Erythroblast (primary cell): Measurements from ENCODE around the gene PPP1R37.
A peak's percentile ranks its signal among the peaks of the same experiment; 100 is the strongest.

ENCODE experiments used
- DNase-seq, 2 experiments: peaks; one replicate each; lab custom pipeline; 2025; lab: John Stamatoyannopoulos, UW
- GATA1 ChIP-seq: IDR thresholded peaks from 2 replicates; pipeline ENCODE4 v1.6.1; 2011; ENCODE audit warnings: low read depth, mild to moderate bottlenecking, control low read depth, low read length, moderate library complexity
- POLR2A ChIP-seq: IDR thresholded peaks from 2 replicates; pipeline ENCODE4 v1.6.1; 2011; ENCODE audit warnings: mild to moderate bottlenecking, low read length

Gene PPP1R37, protein sequence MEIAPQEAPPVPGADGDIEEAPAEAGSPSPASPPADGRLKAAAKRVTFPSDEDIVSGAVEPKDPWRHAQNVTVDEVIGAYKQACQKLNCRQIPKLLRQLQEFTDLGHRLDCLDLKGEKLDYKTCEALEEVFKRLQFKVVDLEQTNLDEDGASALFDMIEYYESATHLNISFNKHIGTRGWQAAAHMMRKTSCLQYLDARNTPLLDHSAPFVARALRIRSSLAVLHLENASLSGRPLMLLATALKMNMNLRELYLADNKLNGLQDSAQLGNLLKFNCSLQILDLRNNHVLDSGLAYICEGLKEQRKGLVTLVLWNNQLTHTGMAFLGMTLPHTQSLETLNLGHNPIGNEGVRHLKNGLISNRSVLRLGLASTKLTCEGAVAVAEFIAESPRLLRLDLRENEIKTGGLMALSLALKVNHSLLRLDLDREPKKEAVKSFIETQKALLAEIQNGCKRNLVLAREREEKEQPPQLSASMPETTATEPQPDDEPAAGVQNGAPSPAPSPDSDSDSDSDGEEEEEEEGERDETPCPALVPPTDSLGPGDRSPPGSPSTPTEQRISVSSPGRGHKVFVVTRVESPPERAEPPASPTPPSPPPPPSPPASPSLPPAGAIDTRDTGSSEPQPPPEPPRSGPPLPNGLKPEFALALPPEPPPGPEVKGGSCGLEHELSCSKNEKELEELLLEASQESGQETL

DNA sequence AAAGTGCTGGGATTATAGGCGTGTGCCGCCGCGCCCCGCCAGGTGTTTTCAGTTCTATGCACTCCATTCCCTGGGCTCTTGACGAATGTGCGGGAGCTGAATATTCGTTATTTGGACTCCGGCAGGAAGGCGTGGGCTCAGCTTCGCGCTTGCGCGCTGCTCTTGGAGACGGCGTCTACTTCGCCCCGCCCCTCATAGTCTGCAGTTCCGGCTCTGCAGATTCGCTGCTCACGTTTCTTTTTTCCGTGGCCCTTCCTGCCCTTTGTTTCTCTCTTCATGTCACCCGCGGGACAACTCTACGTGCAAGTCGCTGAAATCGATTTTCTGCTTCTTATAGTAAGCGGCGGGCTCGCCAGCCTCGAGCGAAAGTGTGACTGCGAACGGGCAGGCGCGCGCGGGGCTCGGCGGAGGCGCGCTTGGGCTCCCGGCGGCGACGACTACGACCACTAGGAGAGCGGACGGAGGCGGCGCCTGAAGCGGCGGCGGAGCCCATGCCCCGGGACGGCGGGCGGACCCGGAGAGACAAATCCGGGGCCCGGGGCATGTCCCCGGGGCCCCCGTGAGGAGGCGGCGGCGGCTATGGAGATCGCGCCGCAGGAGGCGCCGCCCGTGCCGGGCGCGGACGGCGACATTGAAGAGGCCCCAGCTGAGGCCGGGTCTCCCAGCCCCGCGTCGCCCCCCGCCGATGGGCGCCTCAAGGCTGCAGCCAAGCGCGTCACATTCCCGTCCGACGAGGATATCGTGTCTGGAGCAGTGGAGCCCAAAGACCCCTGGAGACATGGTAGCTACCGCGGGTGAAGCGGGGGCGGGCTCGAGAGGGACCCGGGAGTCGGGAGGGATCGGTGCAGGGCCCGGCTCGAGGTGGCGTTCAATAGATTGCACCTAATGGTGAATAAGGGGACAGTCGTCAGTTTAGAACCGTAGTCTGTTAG, at the start of gene PPP1R37:
TSS of gene PPP1R37 (plus strand) at position 433 of the 932 bp plus-strand sequence. CDS start at position 580, 147 bp downstream.
- TF ChIP-seq POLR2A (peak; percentile 62), GATA1 (no peak)
- peak; percentile 98 for DNase-seq

DNA sequence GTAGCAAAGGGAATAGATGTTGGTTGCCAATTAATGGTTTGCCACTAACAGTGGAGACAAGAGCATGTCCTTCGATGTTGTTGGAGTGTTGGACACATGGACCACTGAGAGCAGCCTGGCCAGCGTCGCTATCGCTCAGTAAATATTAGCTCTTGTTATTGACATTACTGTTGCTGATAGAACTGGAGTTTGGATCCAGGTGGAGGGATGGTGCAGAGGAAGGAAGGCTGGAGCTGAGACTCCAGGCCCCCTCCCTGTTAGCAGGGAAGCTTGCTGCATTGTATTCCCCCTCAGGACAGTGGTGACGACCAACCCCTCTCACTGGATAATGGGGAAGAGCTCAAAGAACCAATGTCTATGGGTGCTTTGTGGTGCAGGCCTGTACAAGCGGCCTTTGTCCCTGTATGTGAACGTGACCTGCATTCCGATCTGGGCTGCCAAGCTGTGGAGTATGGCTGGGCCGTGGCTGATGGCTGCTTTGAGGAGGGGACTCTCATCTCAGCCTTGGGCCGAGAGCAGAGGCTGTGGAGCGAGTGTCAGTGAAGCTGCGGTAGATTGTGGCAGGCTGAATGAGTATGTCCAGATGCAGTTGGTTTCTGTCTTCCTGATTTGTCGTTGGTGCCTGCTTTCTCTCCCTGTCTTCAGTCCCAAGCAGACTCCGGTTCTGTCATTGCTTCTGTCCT, 47.2 kb upstream of the PPP1R37 start:
- no peak for DNase-seq
- TF ChIP-seq GATA1 (no peak), POLR2A (no peak)

DNA sequence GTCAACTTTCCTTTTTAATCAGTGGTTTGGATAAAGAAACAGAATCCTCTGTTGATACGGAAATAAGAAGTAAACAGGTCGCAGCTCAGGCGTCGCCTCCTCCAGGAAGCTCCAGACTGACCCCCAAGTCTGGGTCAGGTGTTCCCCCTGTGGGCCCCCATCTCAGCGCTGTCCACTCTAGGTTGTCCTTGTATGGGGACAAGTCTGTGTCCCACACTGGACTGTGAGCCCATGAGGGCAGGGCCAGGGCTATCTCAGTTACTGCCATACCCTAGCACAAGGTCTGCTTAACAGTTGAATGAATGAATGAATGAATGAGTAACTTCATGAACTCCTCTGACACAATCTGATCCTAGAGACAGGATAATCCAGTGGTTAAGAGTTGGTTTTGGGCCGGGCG, 46.6 kb upstream of the PPP1R37 start:
- TF ChIP-seq POLR2A (no peak), GATA1 (no peak)
- no peak for DNase-seq

GRCh38 chr19:45047188-45047797, 45.7 kb upstream of the PPP1R37 start:
- DNase-seq, result no peak
- TF ChIP-seq GATA1, result no peak
- TF ChIP-seq POLR2A, result no peak

DNA sequence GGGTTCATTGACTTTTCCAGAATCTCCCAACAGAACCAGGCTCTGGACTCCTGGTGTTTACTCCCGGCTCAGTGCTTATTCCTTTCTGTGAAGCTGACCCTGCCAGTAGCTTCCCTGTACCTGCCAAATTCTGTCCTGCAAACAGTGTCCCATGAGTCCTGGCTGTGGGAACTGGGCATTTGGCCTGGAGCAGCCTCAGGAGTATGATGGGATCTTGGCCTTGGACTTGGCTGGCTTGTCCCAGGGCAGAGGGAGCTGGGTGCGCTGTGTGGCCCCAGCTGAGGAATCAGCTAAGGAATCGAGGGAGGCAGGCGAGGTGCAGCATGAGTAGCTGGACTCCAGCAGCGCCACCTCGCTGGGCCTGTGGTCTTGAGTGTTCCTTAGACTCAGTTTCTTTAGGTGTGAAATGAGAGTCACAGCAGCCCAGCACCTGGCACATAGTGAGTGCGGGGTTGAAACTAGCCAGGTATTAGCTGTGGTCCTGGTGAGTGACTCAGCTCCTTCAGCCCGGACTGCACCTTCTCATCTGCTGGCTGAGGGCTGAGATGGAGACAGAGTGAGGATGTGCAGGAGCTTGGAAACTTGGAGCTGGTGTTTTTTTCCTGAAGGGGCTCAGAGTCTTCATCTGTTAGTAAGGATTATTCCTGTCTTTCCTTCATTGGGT, 43.8 kb upstream of the PPP1R37 start:
- DNase-seq, result no peak
- no peak for TF ChIP-seq GATA1
- no peak for TF ChIP-seq POLR2A

DNA sequence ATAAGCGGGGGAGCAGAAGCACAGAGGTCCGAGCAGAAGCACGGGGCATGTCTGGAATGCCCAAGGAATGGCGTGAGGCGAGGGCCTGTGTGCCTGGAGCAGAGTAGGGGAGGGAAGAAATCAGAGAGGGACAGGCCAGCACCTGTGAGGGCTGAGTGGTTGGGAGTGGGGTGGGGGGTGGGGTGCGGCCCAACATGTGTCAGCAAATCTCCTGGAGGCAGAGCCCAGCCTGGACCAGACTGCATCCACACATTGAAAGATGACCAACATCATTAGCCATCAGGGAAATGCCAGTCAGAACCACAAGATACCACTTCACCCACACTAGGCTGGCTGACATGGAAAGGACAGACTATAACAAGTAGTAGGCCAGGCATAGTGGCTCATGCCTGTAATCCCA, 42.9 kb upstream of the PPP1R37 start:
- no peak for DNase-seq
- no peak for TF ChIP-seq POLR2A
- no peak for TF ChIP-seq GATA1

- DNase-seq, result no peak
- TF ChIP-seq GATA1 (no peak), POLR2A (no peak)
These were observed 40.9 kb upstream of the PPP1R37 start for GRCh38 chr19:45051929-45052579.

DNA sequence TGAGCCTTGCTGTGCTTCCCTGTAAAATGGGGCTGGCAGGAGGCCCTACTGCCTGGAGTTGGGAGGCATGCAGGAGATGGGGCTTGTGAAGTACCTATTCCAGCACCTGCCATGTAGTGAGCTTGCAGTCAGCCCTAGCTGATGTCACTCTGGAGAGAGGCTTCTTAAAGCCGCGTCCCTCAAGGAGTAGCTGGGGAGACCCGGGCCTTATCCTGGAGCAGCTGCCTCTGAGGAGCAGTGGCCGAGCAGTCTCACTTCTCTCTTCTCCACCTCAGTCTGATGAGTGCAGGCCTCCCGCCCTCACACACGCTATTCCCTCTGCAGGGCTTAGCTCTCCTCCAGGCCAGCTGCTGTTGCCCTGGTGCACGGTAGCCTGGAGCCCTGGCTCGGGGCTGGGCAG, 36.1 kb upstream of the PPP1R37 start:
- TF ChIP-seq GATA1 (no peak), POLR2A (no peak)
- no peak for DNase-seq

- no peak for TF ChIP-seq POLR2A
- TF ChIP-seq GATA1, result no peak
- no peak for DNase-seq
These were observed 35.5 kb upstream of the PPP1R37 start for GRCh38 chr19:45057444-45057843.

DNA sequence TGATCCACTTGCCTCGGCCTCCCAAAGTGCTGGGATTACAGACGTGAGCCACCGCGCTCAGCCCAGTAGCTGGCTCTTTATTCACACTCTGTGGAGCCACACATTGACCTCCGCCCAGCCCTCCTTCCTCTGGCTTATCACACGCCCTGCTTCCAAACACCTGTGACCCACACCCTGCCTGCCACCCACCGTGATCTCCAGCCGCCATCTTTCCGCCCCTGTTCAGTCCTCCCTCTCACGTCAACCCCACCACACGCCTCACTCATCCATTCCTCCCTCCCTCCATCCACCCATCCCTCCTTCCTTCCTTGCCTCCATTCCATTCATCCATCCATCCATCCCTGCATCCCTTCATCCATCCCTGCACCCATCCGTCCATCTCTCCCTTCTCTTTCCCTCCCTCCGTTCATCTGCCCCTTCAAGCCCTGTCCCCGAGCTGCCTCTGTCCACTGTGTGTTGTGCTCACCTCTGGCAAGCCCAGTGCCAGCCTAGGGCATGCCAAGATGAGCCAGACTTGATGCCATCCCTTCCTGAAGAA, 34.3 kb upstream of the PPP1R37 start:
- peak in 1 of 2 experiments; percentile 33 for DNase-seq
- TF ChIP-seq POLR2A (no peak), GATA1 (no peak)

GRCh38 chr19:45059258-45059965, 33.6 kb upstream of the PPP1R37 start:
- TF ChIP-seq POLR2A, result no peak
- TF ChIP-seq GATA1, result no peak
- peak; percentile 85 to 93 for DNase-seq

- no peak for TF ChIP-seq GATA1
- TF ChIP-seq POLR2A, result no peak
- DNase-seq, result no peak
These were observed 31.0 kb upstream of the PPP1R37 start for GRCh38 chr19:45061965-45062364.
